ENCODE data around the gene SMARCA1. TPM values are rescaled to one million over a fixed set of nuclear protein-coding genes. Genes with fewer than 3 reads are reported as not detected.
"Not testable (repeated sequence)": the region's sequence is repeated elsewhere in the genome, so short reads cannot be mapped to it uniquely, and the experiment has no call there.

Gene SMARCA1
- total RNA-seq, 1 donor from 2014 or later: 6.8 TPM

GRCh38 chrX:129561453-129561852, 38.2 kb upstream of the SMARCA1 start:
- no peak for DNase-seq (ENCODE audit: low read depth)
- Histone ChIP-seq H3K27me3 (ENCODE audit: control insufficient read depth, insufficient read depth, low read length) (no peaks in the 10 kb centered on the region), H3K36me3 (ENCODE audit: control insufficient read depth, insufficient read depth, low read length) (peaks cover 2% of the 10 kb centered on the region), H3K4me3 (ENCODE audit: low read depth, low read length) (no peak overlapping the region)
- TF ChIP-seq CTCF (IDR thresholded peaks at IDR 0.05; ENCODE audit: insufficient read depth, low read length, severe bottlenecking): no peak
- no peak for FAIRE-seq

- Histone ChIP-seq H3K27me3 (ENCODE audit: control insufficient read depth, insufficient read depth, low read length) (no peaks in the 10 kb centered on the region), H3K4me3 (ENCODE audit: low read depth, low read length) (no peak overlapping the region), H3K36me3 (ENCODE audit: control insufficient read depth, insufficient read depth, low read length) (no peaks in the 10 kb centered on the region)
- FAIRE-seq (no peak), DNase-seq (ENCODE audit: low read depth) (no peak)
- TF ChIP-seq CTCF (IDR thresholded peaks at IDR 0.05; ENCODE audit: insufficient read depth, low read length, severe bottlenecking): no peak
Measured at GRCh38 chrX:129559783-129560182, 36.5 kb upstream of the SMARCA1 start.

- no peak for DNase-seq (ENCODE audit: low read depth)
Measured at GRCh38 chrX:129557844-129558480, 34.7 kb upstream of the SMARCA1 start.

GRCh38 chrX:129556806-129557315, 33.6 kb upstream of the SMARCA1 start:
- Histone ChIP-seq H3K4me3 (ENCODE audit: low read depth, low read length) (no peak overlapping the region), H3K27me3 (ENCODE audit: control insufficient read depth, insufficient read depth, low read length) (no peaks in the 10 kb centered on the region), H3K36me3 (ENCODE audit: control insufficient read depth, insufficient read depth, low read length) (no peaks in the 10 kb centered on the region)
- DNase-seq (ENCODE audit: low read depth) (no peak), FAIRE-seq (no peak)
- no peak for TF ChIP-seq CTCF (IDR thresholded peaks at IDR 0.05; ENCODE audit: insufficient read depth, low read length, severe bottlenecking)

More at GRCh38 chrX:129557844-129558480, 34.7 kb upstream of the SMARCA1 start:
- no peak overlapping the region for H3K4me3 ChIP-seq (ENCODE audit: low read depth, low read length)
- no peak for TF ChIP-seq CTCF (IDR thresholded peaks at IDR 0.05; ENCODE audit: insufficient read depth, low read length, severe bottlenecking)
- no peaks in the 10 kb centered on the region for H3K27me3 ChIP-seq (ENCODE audit: control insufficient read depth, insufficient read depth, low read length)
- H3K36me3 ChIP-seq (ENCODE audit: control insufficient read depth, insufficient read depth, low read length): no peaks in the 10 kb centered on the region
- no peak for FAIRE-seq

GRCh38 chrX:129554816-129555215, 31.5 kb upstream of the SMARCA1 start:
- H3K36me3 ChIP-seq (ENCODE audit: control insufficient read depth, insufficient read depth, low read length); FAIRE-seq; DNase-seq (ENCODE audit: low read depth); H3K27me3 ChIP-seq (ENCODE audit: control insufficient read depth, insufficient read depth, low read length); H3K4me3 ChIP-seq (ENCODE audit: low read depth, low read length): not testable (repeated sequence)

- FAIRE-seq: no peak
- DNase-seq (ENCODE audit: low read depth): no peak
- no peak for TF ChIP-seq CTCF (IDR thresholded peaks at IDR 0.05; ENCODE audit: insufficient read depth, low read length, severe bottlenecking)
Measured at GRCh38 chrX:129553619-129554288, 30.5 kb upstream of the SMARCA1 start.

More at GRCh38 chrX:129553619-129554288, 30.5 kb upstream of the SMARCA1 start:
- no peak overlapping the region for H3K4me3 ChIP-seq (ENCODE audit: low read depth, low read length)
- H3K27me3 ChIP-seq (ENCODE audit: control insufficient read depth, insufficient read depth, low read length): no peaks in the 10 kb centered on the region
- no peaks in the 10 kb centered on the region for H3K36me3 ChIP-seq (ENCODE audit: control insufficient read depth, insufficient read depth, low read length)
